Neuronal stem cell (in vitro differentiated cells): ENCODE measurements around the gene EMC9.

Source experiments
- DNase-seq: peaks from one replicate; pipeline ENCODE4 v3.0.0-alpha.2; 2013; ENCODE audit warnings: low spot score
- H2AFZ ChIP-seq: one replicate; pipeline ENCODE4 v1.6.1; 2013; ENCODE audit warnings: mild to moderate bottlenecking, low read length, inconsistent platforms
- H2AK5ac ChIP-seq: 2 replicates; pipeline ENCODE4 v1.6.1; 2013; ENCODE audit warnings: low read depth, mild to moderate bottlenecking, inconsistent platforms, low read length, moderate library complexity, mixed read lengths
- H2BK120ac ChIP-seq: 2 replicates; pipeline ENCODE4 v1.6.1; 2013; ENCODE audit warnings: low read depth, mild to moderate bottlenecking, inconsistent platforms, low read length, moderate library complexity, mixed read lengths
- H2BK12ac ChIP-seq: one replicate; pipeline ENCODE4 v1.6.1; 2013; ENCODE audit warnings: low read length, inconsistent platforms
- H2BK15ac ChIP-seq: 2 replicates; pipeline ENCODE4 v1.6.1; 2013; ENCODE audit warnings: mild to moderate bottlenecking, low read length, inconsistent platforms, mixed read lengths
- H2BK5ac ChIP-seq: one replicate; pipeline ENCODE4 v1.6.1; 2013; ENCODE audit warnings: inconsistent platforms, mild to moderate bottlenecking, low read length, moderate library complexity
- H3K14ac ChIP-seq: one replicate; pipeline ENCODE4 v1.6.1; 2013; ENCODE audit warnings: low read length, inconsistent platforms
- H3K18ac ChIP-seq: 2 replicates; pipeline ENCODE4 v1.6.1; 2013; ENCODE audit warnings: low read length, inconsistent platforms
- H3K23ac ChIP-seq: 2 replicates; pipeline ENCODE4 v1.6.1; 2013; ENCODE audit warnings: low read depth, mild to moderate bottlenecking, mixed read lengths, low read length, inconsistent platforms; ENCODE audit not compliant: poor library complexity
- H3K27ac ChIP-seq: replicated peaks from 3 replicates; pipeline ENCODE4 v1.5.1; 2013; ENCODE audit warnings: low read length, inconsistent platforms
- H3K27me3 ChIP-seq, 3 experiments: 2 replicates each; pipeline ENCODE4 v1.6.1; 2013; ENCODE audit warnings: low read length in 3 of 3, mild to moderate bottlenecking in 2 of 3, inconsistent platforms in 1 of 3, low read depth in 1 of 3, mixed read lengths in 1 of 3, moderate library complexity in 1 of 3; ENCODE audit not compliant: control insufficient read depth in 3 of 3, insufficient read depth in 3 of 3
- H3K36me3 ChIP-seq, 2 donors: replicated peaks in 1 of 2; 2 replicates each; pipeline ENCODE4 v1.6.1; 2013; ENCODE audit warnings: low read length in 2 of 2; ENCODE audit not compliant: control insufficient read depth in 2 of 2, insufficient read depth in 2 of 2
- H3K4ac ChIP-seq: 2 replicates; pipeline ENCODE4 v1.6.1; 2013; ENCODE audit warnings: inconsistent platforms, mild to moderate bottlenecking, low read length, moderate library complexity
- H3K4me1 ChIP-seq, 2 donors: 1 replicate in 1 of 2; 2 replicates in 1 of 2; pipeline ENCODE4 v1.6.1; 2013; ENCODE audit warnings: low read length in 2 of 2, low read depth in 1 of 2; ENCODE audit not compliant: control insufficient read depth in 2 of 2, insufficient read depth in 1 of 2
- H3K4me2 ChIP-seq: one replicate; pipeline ENCODE4 v1.6.1; 2013; ENCODE audit warnings: mild to moderate bottlenecking, low read length, inconsistent platforms; ENCODE audit not compliant: insufficient read depth, poor library complexity, severe bottlenecking
- H3K4me3 ChIP-seq, 2 donors: 2 replicates each; pipeline ENCODE4 v1.5.1; 2013; ENCODE audit warnings: low read length in 2 of 2, mild to moderate bottlenecking in 2 of 2, inconsistent platforms in 1 of 2, moderate library complexity in 1 of 2
- H3K79me1 ChIP-seq: one replicate; pipeline ENCODE4 v1.6.1; 2013; ENCODE audit warnings: low read depth, mild to moderate bottlenecking, inconsistent platforms, low read length, moderate library complexity
- H3K9ac ChIP-seq: one replicate; pipeline ENCODE4 v1.6.1; 2013; ENCODE audit warnings: mild to moderate bottlenecking, low read depth, low read length, inconsistent platforms; ENCODE audit not compliant: poor library complexity
- H3K9me3 ChIP-seq, 2 donors: replicated peaks in 1 of 2; 2 replicates each; pipeline versions ENCODE3 to v1.6.1; 2013; ENCODE audit warnings: low read length in 2 of 2, mild to moderate bottlenecking in 2 of 2, inconsistent platforms in 1 of 2, low read depth in 1 of 2, mixed read lengths in 1 of 2, moderate library complexity in 1 of 2; ENCODE audit not compliant: control insufficient read depth in 2 of 2, insufficient read depth in 1 of 2
- H4K8ac ChIP-seq: one replicate; pipeline ENCODE4 v1.6.1; 2013; ENCODE audit warnings: low read depth, mild to moderate bottlenecking, inconsistent platforms, low read length, moderate library complexity
- H4K91ac ChIP-seq: one replicate; pipeline ENCODE4 v1.6.1; 2013; ENCODE audit warnings: low read length, low read depth, mild to moderate bottlenecking, inconsistent platforms; ENCODE audit not compliant: poor library complexity
- WGBS, 2 donors: extraction: QIAGEN DNeasy Blood & Tissue Kit; methylation state at CpG; one replicate each; pipeline ENCODE4 v1.1.7; 2013; ENCODE audit warnings: missing lambda C conversion rate in 2 of 2, mixed read lengths in 1 of 2; ENCODE audit not compliant: insufficient read length in 2 of 2, insufficient replicate concordance in 1 of 2; ENCODE audit errors: extremely low coverage in 2 of 2; 5-methylcytosine and 5-hydroxymethylcytosine counted together

Gene EMC9

DNA sequence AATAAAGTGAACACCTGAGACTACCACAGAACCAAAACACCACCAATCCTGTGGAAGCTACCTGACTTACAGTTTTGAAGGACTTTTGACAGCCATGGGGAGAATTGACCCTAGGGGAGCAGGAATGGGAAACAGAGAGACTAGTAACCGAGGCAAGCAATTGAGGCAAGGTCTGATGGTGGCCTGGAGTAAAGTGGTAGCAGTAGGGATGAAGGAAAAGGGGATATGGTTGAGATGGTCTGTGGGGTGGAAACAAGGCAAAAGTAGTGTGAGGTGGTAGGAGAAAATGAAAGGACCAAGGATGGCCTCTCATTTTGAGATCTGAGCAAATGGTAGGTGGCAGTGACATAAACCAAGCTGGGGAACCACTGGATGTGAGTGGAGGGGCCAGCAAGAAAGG, 15.4 kb upstream of the EMC9 start:
- Histone ChIP-seq H3K4me1 (peaks cover 7 to 9% of the 10 kb centered on the region in 2 donors), H3K27ac (no peak overlapping the region), H3K9me3 (no peaks in the 10 kb centered on the region), H2BK12ac (no peak overlapping the region), H3K27me3 (no peaks in the 10 kb centered on the region), H3K36me3 (peaks cover 41 to 74% of the 10 kb centered on the region in 2 donors), H2AK5ac (no peak overlapping the region), H3K4me2 (no peak overlapping the region), H3K4me3 (no peak overlapping the region), H3K9ac (no peak overlapping the region), H2AFZ (no peak overlapping the region), H3K79me1 (no peaks in the 10 kb centered on the region), H2BK15ac (no peak overlapping the region), H3K23ac (no peak overlapping the region), H3K18ac (no peak overlapping the region), H3K4ac (no peak overlapping the region), H4K8ac (no peak overlapping the region), H2BK5ac (no peak overlapping the region), H3K14ac (no peak overlapping the region), H2BK120ac (no peak overlapping the region), H4K91ac (no peak overlapping the region)
- no CpG with 5 or more reads among the region's 1 CpG for WGBS, 2 donors
- no peak for DNase-seq

DNA sequence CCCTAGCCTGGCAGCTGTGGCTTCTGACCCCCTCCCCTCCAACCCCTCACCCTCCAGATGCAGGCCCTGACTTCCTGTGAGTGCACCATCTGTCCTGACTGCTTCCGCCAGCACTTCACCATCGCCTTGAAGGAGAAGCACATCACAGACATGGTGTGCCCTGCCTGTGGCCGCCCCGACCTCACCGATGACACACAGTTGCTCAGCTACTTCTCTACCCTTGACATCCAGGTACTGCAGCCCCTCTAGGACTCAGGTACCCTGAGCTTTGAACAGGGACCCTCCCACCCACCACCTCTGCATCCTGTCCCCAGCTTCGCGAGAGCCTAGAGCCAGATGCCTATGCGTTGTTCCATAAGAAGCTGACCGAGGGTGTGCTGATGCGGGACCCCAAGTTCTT, 13.7 kb upstream of the EMC9 start:
- Histone ChIP-seq H3K14ac (no peak overlapping the region), H4K91ac (no peak overlapping the region), H3K9me3 (no peaks in the 10 kb centered on the region), H3K4me1 (no peaks in the 10 kb centered on the region), H2BK15ac (no peak overlapping the region), H3K27me3 (no peaks in the 10 kb centered on the region), H3K18ac (no peak overlapping the region), H3K9ac (peak overlapping the region; percentile 79), H2BK5ac (no peak overlapping the region), H3K79me1 (peaks cover 2% of the 10 kb centered on the region), H3K4me2 (no peak overlapping the region), H4K8ac (no peak overlapping the region), H2BK12ac (no peak overlapping the region), H2BK120ac (no peak overlapping the region), H3K27ac (no peak overlapping the region), H2AFZ (no peak overlapping the region), H3K23ac (no peak overlapping the region), H3K4ac (no peak overlapping the region), H3K36me3 (peaks cover 53 to 84% of the 10 kb centered on the region in 2 donors), H2AK5ac (no peak overlapping the region), H3K4me3 (no peak overlapping the region)
- DNase-seq: no peak
- no CpG with 5 or more reads among the region's 10 CpGs for WGBS, 2 donors

DNA sequence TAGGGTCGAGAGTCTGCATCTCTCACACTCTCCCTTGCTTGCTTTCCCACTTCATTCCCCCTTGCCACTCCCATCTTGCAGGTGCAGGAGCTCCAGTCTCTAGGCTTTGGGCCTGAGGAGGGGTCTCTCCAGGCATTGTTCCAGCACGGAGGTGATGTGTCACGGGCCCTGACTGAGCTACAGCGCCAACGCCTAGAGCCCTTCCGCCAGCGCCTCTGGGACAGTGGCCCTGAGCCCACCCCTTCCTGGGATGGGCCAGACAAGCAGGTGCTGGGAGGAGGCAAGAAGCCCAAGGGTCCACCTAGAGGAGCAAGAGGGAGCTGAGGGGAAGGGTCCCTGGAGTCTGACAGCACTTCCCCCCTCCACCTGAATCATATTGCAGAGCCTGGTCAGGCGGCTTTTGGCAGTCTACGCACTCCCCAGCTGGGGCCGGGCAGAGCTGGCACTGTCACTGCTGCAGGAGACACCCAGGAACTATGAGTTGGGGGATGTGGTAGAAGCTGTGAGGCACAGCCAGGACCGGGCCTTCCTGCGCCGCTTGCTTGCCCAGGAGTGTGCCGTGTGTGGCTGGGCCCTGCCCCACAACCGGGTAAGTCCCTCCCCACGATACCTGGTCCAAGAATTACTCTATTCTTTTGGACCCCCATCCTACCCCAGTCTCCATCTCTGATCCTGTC, 10.2 kb upstream of the EMC9 start:
- H2BK12ac ChIP-seq: no peak overlapping the region
- H3K36me3 ChIP-seq: peaks cover 45 to 72% of the 10 kb centered on the region in 2 donors
- H3K9me3 ChIP-seq: no peaks in the 10 kb centered on the region
- H3K4ac ChIP-seq: no peak overlapping the region
- H3K23ac ChIP-seq: no peak overlapping the region
- H3K79me1 ChIP-seq: peaks cover 13% of the 10 kb centered on the region
- H3K9ac ChIP-seq: no peak overlapping the region
- no peak overlapping the region for H2BK15ac ChIP-seq
- no peak overlapping the region for H3K18ac ChIP-seq
- no peak overlapping the region for H4K91ac ChIP-seq
- no peak overlapping the region for H2BK5ac ChIP-seq
- H3K4me3 ChIP-seq: no peak overlapping the region
- no peaks in the 10 kb centered on the region for H3K27me3 ChIP-seq
- H3K14ac ChIP-seq: no peak overlapping the region
- peaks cover 4 to 5% of the 10 kb centered on the region in 2 donors for H3K4me1 ChIP-seq
- no peak overlapping the region for H3K4me2 ChIP-seq
- H2AK5ac ChIP-seq: no peak overlapping the region
- no peak overlapping the region for H2BK120ac ChIP-seq
- no peak overlapping the region for H4K8ac ChIP-seq
- no CpG with 5 or more reads among the region's 16 CpGs for WGBS, 2 donors
- DNase-seq: no peak
- H3K27ac ChIP-seq: no peak overlapping the region
- no peak overlapping the region for H2AFZ ChIP-seq

- Histone ChIP-seq H3K9me3 (no peaks in the 10 kb centered on the region), H2BK12ac (no peak overlapping the region), H3K4me2 (no peak overlapping the region), H3K14ac (no peak overlapping the region), H4K8ac (no peak overlapping the region), H3K4me3 (no peak overlapping the region), H2BK15ac (no peak overlapping the region), H3K18ac (no peak overlapping the region), H3K4ac (no peak overlapping the region), H4K91ac (no peak overlapping the region), H2AK5ac (no peak overlapping the region), H3K23ac (no peak overlapping the region), H3K4me1 (peaks cover 4 to 9% of the 10 kb centered on the region in 2 donors), H2BK120ac (no peak overlapping the region), H2AFZ (no peak overlapping the region), H3K27ac (no peak overlapping the region), H3K36me3 (peaks cover 44 to 68% of the 10 kb centered on the region in 2 donors), H3K79me1 (peaks cover 13% of the 10 kb centered on the region), H3K27me3 (no peaks in the 10 kb centered on the region), H2BK5ac (no peak overlapping the region), H3K9ac (peak overlapping the region; percentile 13)
- WGBS, 2 donors: no CpG with 5 or more reads among the region's 9 CpGs
- DNase-seq: no peak
These were observed 9.6 kb upstream of the EMC9 start for GRCh38 chr14:24150993-24151392.
